Spleen (tissue), 7 donors: Measurements from ENCODE around the gene TNNI3K.

Experiments
- CTCF ChIP-seq, 11 experiments: fragments of 200-600 bp in 7 of 11; fragments of 450-650 bp in 4 of 11; sonication (generic) in 4 of 11; IDR thresholded peaks in 8 of 11; conservative IDR thresholded peaks in 3 of 11; 1 replicate in 7 of 11; 2 replicates in 4 of 11; pipeline versions ENCODE4 v1.4.0 to v1.8.0; 2016 to 2021; ENCODE audit warnings: antibody characterized with exemption in 11 of 11, inconsistent platforms in 4 of 11, mild to moderate bottlenecking in 1 of 11
- POLR2A ChIP-seq, 3 donors: fragments of 450-650 bp; IDR thresholded peaks; one replicate each; pipeline ENCODE4 v1.5.1; 2017; ENCODE audit warnings: antibody characterized with exemption in 3 of 3, mild to moderate bottlenecking in 1 of 3
- donor health status: DM: no; HTN: no; CAD: no; lungs with moderate emphysema.
- donor health status: DM: no; HTN: no; CAD: no.
- donor health status: DM: no; HTN: no; CAD: no.

GRCh38 chr1:74432325-74432724, 197.1 kb downstream of the TNNI3K start:
- TF ChIP-seq CTCF (IDR thresholded peaks at IDR 0.05 in 8 of 11, conservative IDR thresholded peaks at IDR 0.05 in 3 of 11) (no peak), POLR2A (IDR thresholded peaks at IDR 0.05) (no peak)
